ENCODE results near the gene SOX9.

Gene SOX9

GRCh38 chr17:72124438-72124775, 3.6 kb downstream of the SOX9 start:
- peak overlapping the region; percentile 28 for H3K4me3 ChIP-seq (ENCODE audit: low read depth, low read length)
- TF ChIP-seq CTCF (IDR thresholded peaks at IDR 0.05; ENCODE audit: low read depth, low read length), result no peak
- in situ Hi-C loops (cut with HindIII; ENCODE audit: low sequenced_read_pairs), result no loop called here
- DNase-seq (ENCODE audit: low read depth, low spot score), result peak; percentile 30

- in situ Hi-C loops (cut with HindIII; ENCODE audit: low sequenced_read_pairs), result loop anchor here (25.0 kb wide), 1 partner anchor 412 kb away; no protein-coding TSS in a partner anchor
- TF ChIP-seq CTCF (IDR thresholded peaks at IDR 0.05; ENCODE audit: low read depth, low read length), result no peak
- peak overlapping the region; percentile 27 for H3K4me3 ChIP-seq (ENCODE audit: low read depth, low read length)
- DNase-seq (ENCODE audit: low read depth, low spot score), result peak; percentile 42
Measured at GRCh38 chr17:72125226-72125651, 4.4 kb downstream of the SOX9 start.

GRCh38 chr17:72125742-72126141, 4.9 kb downstream of the SOX9 start:
- TF ChIP-seq CTCF (IDR thresholded peaks at IDR 0.05; ENCODE audit: low read depth, low read length), result no peak
- peak; percentile 41 for DNase-seq (ENCODE audit: low read depth, low spot score)
- no peak overlapping the region for H3K4me3 ChIP-seq (ENCODE audit: low read depth, low read length)
- in situ Hi-C loops (cut with HindIII; ENCODE audit: low sequenced_read_pairs), result loop anchor here (25.0 kb wide), 1 partner anchor 412 kb away; no protein-coding TSS in a partner anchor

- TF ChIP-seq CTCF (IDR thresholded peaks at IDR 0.05; ENCODE audit: low read depth, low read length), result no peak
- DNase-seq (ENCODE audit: low read depth, low spot score), result peak; percentile 71
- in situ Hi-C loops (cut with HindIII; ENCODE audit: low sequenced_read_pairs), result loop anchor here (25.0 kb wide), 1 partner anchor 410 kb away; no protein-coding TSS in a partner anchor
- no peak overlapping the region for H3K4me3 ChIP-seq (ENCODE audit: low read depth, low read length)
Measured at GRCh38 chr17:72126575-72127486, 6.0 kb downstream of the SOX9 start.

GRCh38 chr17:72128039-72128438, 7.2 kb downstream of the SOX9 start:
- peak; percentile 14 for DNase-seq (ENCODE audit: low read depth, low spot score)
- no peak for TF ChIP-seq CTCF (IDR thresholded peaks at IDR 0.05; ENCODE audit: low read depth, low read length)
- in situ Hi-C loops (cut with HindIII; ENCODE audit: low sequenced_read_pairs), result loop anchor here (25.0 kb wide), 1 partner anchor 409 kb away; no protein-coding TSS in a partner anchor
- H3K4me3 ChIP-seq (ENCODE audit: low read depth, low read length), result no peak overlapping the region

- in situ Hi-C loops (cut with HindIII; ENCODE audit: low sequenced_read_pairs), result loop anchor here (25.0 kb wide), 1 partner anchor 402 kb away; no protein-coding TSS in a partner anchor
- DNase-seq (ENCODE audit: low read depth, low spot score), result peak; percentile 42
- no peak overlapping the region for H3K4me3 ChIP-seq (ENCODE audit: low read depth, low read length)
- TF ChIP-seq CTCF (IDR thresholded peaks at IDR 0.05; ENCODE audit: low read depth, low read length), result no peak
Measured at GRCh38 chr17:72134608-72135394, 14.0 kb downstream of the SOX9 start.

All from astrocyte of the spinal cord (primary cell).